Right atrium auricular region (tissue), 2 donors: ENCODE measurements around the gene PDK4. TPM values are rescaled to one million over a fixed set of nuclear protein-coding genes. Genes with fewer than 3 reads are reported as not detected.
"Not testable (repeated sequence)": the region's sequence is repeated elsewhere in the genome, so short reads cannot be mapped to it uniquely, and the experiment has no call there.

ENCODE experiments used
- DNase-seq: peaks from one replicate; pipeline ENCODE4 v3.0.0-alpha.2; 2019; ENCODE audit warnings: low spot score
- H3K27ac ChIP-seq, 2 donors: fragments of 200-600 bp; sonication (generic); 1 replicate in 1 of 2; 2 replicates in 1 of 2; pipeline ENCODE4 v1.5.1; 2016 to 2019
- H3K27me3 ChIP-seq, 2 donors: fragments of 200-600 bp; sonication (generic); one replicate each; pipeline versions ENCODE4 v1.5.1 to v1.6.0; 2017 to 2019
- H3K36me3 ChIP-seq: fragments of 200-600 bp; sonication (generic); one replicate; pipeline ENCODE4 v1.5.1; 2016
- H3K4me1 ChIP-seq, 2 donors: fragments of 200-600 bp; sonication (generic); one replicate each; pipeline versions ENCODE4 v1.5.1 to v1.6.0; 2017 to 2019
- H3K4me3 ChIP-seq, 2 donors: fragments of 200-600 bp; sonication (generic); 1 replicate in 1 of 2; 2 replicates in 1 of 2; pipeline ENCODE4 v1.5.1; 2017 to 2019; ENCODE audit warnings: mild to moderate bottlenecking in 1 of 2, moderate library complexity in 1 of 2
- H3K9me3 ChIP-seq, 2 donors: fragments of 200-600 bp; sonication (generic); one replicate each; pipeline ENCODE4 v1.5.1; 2019
- CTCF ChIP-seq, 2 donors: fragments of 200-600 bp; sonication (generic); IDR thresholded peaks; one replicate each; pipeline ENCODE4 v1.5.1; 2019; ENCODE audit warnings: antibody characterized with exemption in 2 of 2
- total RNA-seq, 2 donors: library from RNA; depleted of rRNA; stranded (reverse); fragments of >200 nt; gene quantifications; one replicate each; pipeline ENCODE4 v1.1.0, GENCODE V29; 2016

The PDK4 gene
- total RNA-seq, 2 donors from 2014 or later: 337 to 712 TPM

GRCh38 chr7:95558864-95559263 is 37.5 kb downstream of the PDK4 start:
- no peaks in the 10 kb centered on the region for H3K9me3 ChIP-seq
- H3K4me3 ChIP-seq: no peak overlapping the region
- no peak for TF ChIP-seq CTCF (IDR thresholded peaks at IDR 0.05)
- no peaks in the 10 kb centered on the region for H3K27me3 ChIP-seq
- H3K4me1 ChIP-seq: no peaks in the 10 kb centered on the region
- no peak overlapping the region for H3K27ac ChIP-seq
- DNase-seq: no peak
- no peaks in the 10 kb centered on the region for H3K36me3 ChIP-seq

- Histone ChIP-seq H3K27me3 (no peaks in the 10 kb centered on the region), H3K36me3 (no peaks in the 10 kb centered on the region), H3K4me1 (no peaks in the 10 kb centered on the region), H3K4me3 (no peak overlapping the region), H3K9me3 (no peaks in the 10 kb centered on the region), H3K27ac (no peak overlapping the region)
- DNase-seq: no peak
- TF ChIP-seq CTCF (IDR thresholded peaks at IDR 0.05): no peak
Observed at GRCh38 chr7:95556777-95557176, 39.5 kb downstream of the PDK4 start.

GRCh38 chr7:95553939-95554338 is 42.4 kb downstream of the PDK4 start:
- H3K27me3 ChIP-seq: no peaks in the 10 kb centered on the region
- no peak overlapping the region for H3K4me3 ChIP-seq
- TF ChIP-seq CTCF (IDR thresholded peaks at IDR 0.05): no peak
- H3K27ac ChIP-seq: no peak overlapping the region
- H3K4me1 ChIP-seq: peaks cover 0 to 24% of the 10 kb centered on the region in 2 donors
- no peaks in the 10 kb centered on the region for H3K9me3 ChIP-seq
- no peak for DNase-seq
- no peaks in the 10 kb centered on the region for H3K36me3 ChIP-seq

- not testable (repeated sequence) for H3K4me3 ChIP-seq, H3K9me3 ChIP-seq, H3K36me3 ChIP-seq, DNase-seq, H3K27me3 ChIP-seq
- Histone ChIP-seq H3K4me1 (peaks cover 0 to 40% of the 10 kb centered on the region in 2 donors), H3K27ac (peak overlapping the region in 1 of 2 donors; percentile 98)
Observed at GRCh38 chr7:95552010-95552926, 44.0 kb downstream of the PDK4 start.

- Histone ChIP-seq H3K36me3 (no peaks in the 10 kb centered on the region), H3K27me3 (no peaks in the 10 kb centered on the region), H3K4me1 (peaks cover 0 to 58% of the 10 kb centered on the region in 2 donors), H3K9me3 (no peaks in the 10 kb centered on the region), H3K27ac (peak overlapping the region; percentile 90 to 98), H3K4me3 (no peak overlapping the region)
- DNase-seq: no peak
- no peak for TF ChIP-seq CTCF (IDR thresholded peaks at IDR 0.05)
Observed at GRCh38 chr7:95550546-95550945, 45.8 kb downstream of the PDK4 start.

GRCh38 chr7:95549818-95550529 is 46.3 kb downstream of the PDK4 start:
- peak; percentile 98 for DNase-seq
- Histone ChIP-seq H3K9me3 (no peaks in the 10 kb centered on the region), H3K36me3 (no peaks in the 10 kb centered on the region), H3K27me3 (no peaks in the 10 kb centered on the region), H3K4me1 (peaks cover 0 to 60% of the 10 kb centered on the region in 2 donors), H3K27ac (peak overlapping the region; percentile 90 to 98), H3K4me3 (peak overlapping the region in 1 of 2 donors; percentile 6)
- TF ChIP-seq CTCF (IDR thresholded peaks at IDR 0.05): no peak
